Activated CD8-positive, alpha-beta T cell treated with anti-CD3 and anti-CD28 coated beads, Interleukin-2, amount 10 ng/mL, durations not matched to agents 7 days and 5 days (primary cell): ENCODE results near the gene MPG. TPM values are rescaled to one million over a fixed set of nuclear protein-coding genes. Genes with fewer than 3 reads are reported as not detected.
"Not testable (repeated sequence)": the region's sequence is repeated elsewhere in the genome, so short reads cannot be mapped to it uniquely, and the experiment has no call there.

Source experiments
- ATAC-seq: fragments of 150-1000 bp; cut with Tn5 transposase; one replicate; pipeline ENCODE4 v1.10.0; 2021; ENCODE audit warnings: moderate library complexity
- CTCF ChIA-PET: fragments of 350-600 bp; sonication (Branson Sonifier 250); formaldehyde crosslinking; loops from one replicate; lab custom pipeline; 2021; ENCODE audit warnings: antibody characterized with exemption; lab: Charles Lee
- POLR2A ChIA-PET: fragments of 350-600 bp; sonication (Branson Sonifier 250); formaldehyde crosslinking; loops from one replicate; lab custom pipeline; 2021; ENCODE audit warnings: antibody characterized with exemption; lab: Charles Lee
- DNase-seq: peaks from one replicate; pipeline ENCODE4 v3.0.0-alpha.2; 2020
- H3K27ac Mint-ChIP-seq: one replicate; pipeline ENCODE4 v1.8.0; 2021; ENCODE audit warnings: mild to moderate bottlenecking, mixed read lengths
- H3K27me3 Mint-ChIP-seq: one replicate; pipeline ENCODE4 v1.8.0; 2021; ENCODE audit warnings: low read depth, mixed read lengths
- H3K36me3 Mint-ChIP-seq: one replicate; pipeline ENCODE4 v1.8.0; 2021; ENCODE audit warnings: low read depth, mixed read lengths
- H3K4me1 Mint-ChIP-seq: one replicate; pipeline ENCODE4 v1.8.0; 2021; ENCODE audit warnings: low read depth, mixed read lengths
- H3K4me3 Mint-ChIP-seq: one replicate; pipeline ENCODE4 v1.8.0; 2021; ENCODE audit warnings: mild to moderate bottlenecking, mixed read lengths
- H3K9me3 Mint-ChIP-seq: one replicate; pipeline ENCODE4 v1.8.0; 2022; ENCODE audit warnings: mixed read lengths; ENCODE audit not compliant: insufficient read depth
- total RNA-seq, 2 experiments: library from RNA; stranded (reverse); gene quantifications; one replicate each; pipeline ENCODE4 v1.2.3, GENCODE V29; 2021

Gene MPG
- 10 to 100 TPM; 48.6 to 49.3 TPM for total RNA-seq

DNA sequence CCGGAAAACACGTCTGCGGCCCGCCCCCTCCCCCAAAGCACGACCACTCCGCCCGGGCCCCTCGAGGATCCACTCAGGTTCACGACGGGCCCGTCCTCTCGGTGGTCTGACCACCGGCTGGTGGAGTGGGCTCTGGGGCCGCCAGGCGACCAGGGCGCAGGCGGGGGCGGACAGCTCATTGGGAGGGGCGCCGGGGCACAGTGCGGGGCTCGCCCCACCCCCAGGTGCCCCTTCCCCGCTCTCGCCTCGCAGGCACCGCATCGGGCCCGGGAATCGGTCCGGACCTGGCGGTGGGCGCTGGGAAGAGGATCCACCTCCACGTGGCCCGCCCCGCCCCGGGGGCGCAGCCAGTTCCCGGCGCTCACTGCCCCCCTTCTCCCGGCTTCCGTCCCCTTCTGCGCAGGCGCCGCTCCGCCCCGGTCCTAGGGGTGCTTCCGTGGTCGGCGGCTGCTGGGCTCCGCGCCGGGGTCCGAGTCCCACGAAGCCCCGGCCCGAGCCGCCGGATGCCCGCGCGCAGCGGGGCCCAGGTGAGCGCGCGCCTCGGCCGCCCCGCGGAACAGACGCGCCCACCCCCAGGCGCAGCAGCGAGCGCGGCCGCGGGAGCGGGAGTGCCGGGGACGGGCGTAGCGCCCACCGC, at the start of gene MPG:
MPG (plus strand) TSS at position 419 of the 637 bp plus-strand sequence; CDS start at position 504, 85 bp downstream.
- H3K36me3 Mint-ChIP-seq, result peaks cover 14% of the 10 kb centered on the region
- DNase-seq, result peak; percentile 87
- ATAC-seq, result peak; percentile 80
- H3K9me3 Mint-ChIP-seq, result no peaks in the 10 kb centered on the region
- ChIA-PET POLR2A (interaction anchor here (0.5 to 1.8 kb wide), 8 partner anchors 8 to 60 kb away, joined by 3 to 5 read pairs (median 4); partner anchors contain the start of genes NPRL3, POLR3K and SNRNP25), CTCF (interaction anchor here (0.7 to 5.7 kb wide), 3 partner anchors 10 to 18 kb away, joined by 3 to 35 read pairs (median 31); no protein-coding TSS in a partner anchor)
- H3K27ac Mint-ChIP-seq, result peak within 1 kb of the TSS; percentile 87
- H3K4me1 Mint-ChIP-seq, result peaks cover 32% of the 10 kb centered on the region
- peak within 1 kb of the TSS; percentile 87 for H3K4me3 Mint-ChIP-seq
- peaks cover 13% of the 10 kb centered on the region for H3K27me3 Mint-ChIP-seq

- peaks cover 16% of the 10 kb centered on the region for H3K4me1 Mint-ChIP-seq
- H3K27ac Mint-ChIP-seq, H3K27me3 Mint-ChIP-seq, H3K4me3 Mint-ChIP-seq, CTCF ChIA-PET, ATAC-seq, POLR2A ChIA-PET, H3K36me3 Mint-ChIP-seq, H3K9me3 Mint-ChIP-seq, DNase-seq: not testable (repeated sequence)
Measured at GRCh38 chr16:30627-31026, 47.4 kb upstream of the MPG start.

- Mint-ChIP-seq H3K4me1 (peaks cover 27% of the 10 kb centered on the region), H3K36me3 (peaks cover 12% of the 10 kb centered on the region), H3K27ac (peak overlapping the region; percentile 63)
- H3K27me3 Mint-ChIP-seq, DNase-seq, CTCF ChIA-PET, ATAC-seq, H3K9me3 Mint-ChIP-seq, POLR2A ChIA-PET, H3K4me3 Mint-ChIP-seq: not testable (repeated sequence)
Measured at GRCh38 chr16:33154-33876, 44.7 kb upstream of the MPG start.

DNA sequence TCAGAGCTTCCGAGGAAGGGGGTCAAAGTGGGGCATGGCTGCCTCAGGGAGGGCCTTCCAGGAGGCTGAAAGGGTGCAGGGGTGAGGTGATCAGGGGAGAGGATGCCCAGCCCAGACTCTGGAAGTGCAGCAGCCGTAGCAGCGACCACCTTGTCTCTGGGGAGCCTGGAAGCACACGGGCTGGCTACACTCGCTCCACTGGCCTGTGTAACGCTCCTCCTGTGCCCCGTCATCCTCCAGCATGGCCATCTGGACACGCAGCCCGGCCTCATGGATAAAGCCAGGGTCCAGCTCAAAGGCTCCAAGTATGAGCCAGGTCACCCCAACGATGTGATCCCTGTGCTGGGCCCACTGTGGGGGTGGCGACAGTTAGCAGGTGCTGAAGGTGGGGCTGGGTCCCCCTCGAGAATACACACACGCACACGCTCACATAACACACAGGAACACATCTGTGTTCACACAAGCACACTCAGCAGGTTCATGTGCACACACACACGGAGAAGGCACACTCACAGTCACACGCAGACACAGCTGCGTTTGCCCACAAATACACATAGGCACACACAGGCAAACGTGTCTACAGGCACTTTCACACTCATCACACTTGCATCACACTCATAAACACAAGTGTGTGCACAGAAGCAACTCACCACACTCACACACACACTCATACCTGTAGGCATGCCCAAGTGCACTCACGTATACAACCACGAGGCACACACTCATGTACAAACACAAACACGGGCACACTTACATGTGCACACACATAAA, 44.0 kb upstream of the MPG start:
- Mint-ChIP-seq H3K36me3 (peaks cover 12% of the 10 kb centered on the region), H3K9me3 (no peaks in the 10 kb centered on the region), H3K27ac (peak overlapping the region; percentile 63), H3K4me1 (peaks cover 34% of the 10 kb centered on the region), H3K27me3 (no peaks in the 10 kb centered on the region), H3K4me3 (no peak overlapping the region)
- POLR2A ChIA-PET, result no interaction called here
- ATAC-seq (no peak), DNase-seq (no peak)
- CTCF ChIA-PET, result no interaction called here

- ATAC-seq (no peak), DNase-seq (no peak)
- peak overlapping the region; percentile 37 for H3K27ac Mint-ChIP-seq
- H3K36me3 Mint-ChIP-seq, result peaks cover 17% of the 10 kb centered on the region
- no peak overlapping the region for H3K4me3 Mint-ChIP-seq
- H3K9me3 Mint-ChIP-seq, result no peaks in the 10 kb centered on the region
- CTCF ChIA-PET, result no interaction called here
- H3K4me1 Mint-ChIP-seq, result peaks cover 40% of the 10 kb centered on the region
- POLR2A ChIA-PET, result no interaction called here
- no peaks in the 10 kb centered on the region for H3K27me3 Mint-ChIP-seq
Measured at GRCh38 chr16:34648-34987, 43.4 kb upstream of the MPG start.

GRCh38 chr16:35011-35677, 42.9 kb upstream of the MPG start:
- Mint-ChIP-seq H3K9me3 (no peaks in the 10 kb centered on the region), H3K27ac (peak overlapping the region; percentile 37), H3K4me1 (peaks cover 45% of the 10 kb centered on the region), H3K4me3 (no peak overlapping the region), H3K36me3 (peaks cover 17% of the 10 kb centered on the region), H3K27me3 (no peaks in the 10 kb centered on the region)
- ChIA-PET CTCF (no interaction called here), POLR2A (no interaction called here)
- ATAC-seq (no peak), DNase-seq (no peak)

DNA sequence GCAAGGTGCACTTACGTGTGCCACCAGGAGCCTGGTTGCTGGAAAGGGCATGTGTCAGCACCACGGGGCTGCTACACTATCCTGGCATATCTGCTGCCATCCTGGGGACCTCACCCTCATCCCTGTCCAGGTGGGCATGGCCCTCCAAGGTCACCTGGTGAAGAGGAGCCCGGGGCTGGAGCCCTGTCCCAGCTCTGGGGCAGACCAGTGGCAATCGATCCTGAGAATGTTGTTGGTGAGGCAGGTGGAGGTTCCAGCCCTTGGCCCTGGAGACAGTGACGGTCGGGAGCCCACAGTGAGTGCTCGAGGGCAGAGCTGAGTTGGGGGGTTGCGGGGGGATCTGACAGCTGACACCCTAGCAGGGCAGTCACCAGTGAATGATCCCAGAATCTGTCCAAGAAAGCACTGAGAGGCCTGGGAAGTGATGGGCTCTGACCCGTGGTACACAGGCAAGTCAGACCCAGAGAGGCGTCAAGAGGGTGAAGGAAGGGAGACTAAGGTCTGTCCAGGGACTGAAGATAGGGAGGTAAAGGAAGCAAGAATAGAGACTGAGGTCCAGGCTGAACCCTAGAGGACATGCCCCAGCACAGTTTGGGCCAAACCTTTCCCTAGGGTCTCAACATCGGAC, 42.2 kb upstream of the MPG start:
- ATAC-seq (no peak), DNase-seq (no peak)
- H3K36me3 Mint-ChIP-seq, result peaks cover 17% of the 10 kb centered on the region
- no peak overlapping the region for H3K4me3 Mint-ChIP-seq
- no peaks in the 10 kb centered on the region for H3K9me3 Mint-ChIP-seq
- H3K27me3 Mint-ChIP-seq, result no peaks in the 10 kb centered on the region
- CTCF ChIA-PET, result no interaction called here
- peak overlapping the region; percentile 46 for H3K27ac Mint-ChIP-seq
- POLR2A ChIA-PET, result no interaction called here
- peaks cover 46% of the 10 kb centered on the region for H3K4me1 Mint-ChIP-seq

DNA sequence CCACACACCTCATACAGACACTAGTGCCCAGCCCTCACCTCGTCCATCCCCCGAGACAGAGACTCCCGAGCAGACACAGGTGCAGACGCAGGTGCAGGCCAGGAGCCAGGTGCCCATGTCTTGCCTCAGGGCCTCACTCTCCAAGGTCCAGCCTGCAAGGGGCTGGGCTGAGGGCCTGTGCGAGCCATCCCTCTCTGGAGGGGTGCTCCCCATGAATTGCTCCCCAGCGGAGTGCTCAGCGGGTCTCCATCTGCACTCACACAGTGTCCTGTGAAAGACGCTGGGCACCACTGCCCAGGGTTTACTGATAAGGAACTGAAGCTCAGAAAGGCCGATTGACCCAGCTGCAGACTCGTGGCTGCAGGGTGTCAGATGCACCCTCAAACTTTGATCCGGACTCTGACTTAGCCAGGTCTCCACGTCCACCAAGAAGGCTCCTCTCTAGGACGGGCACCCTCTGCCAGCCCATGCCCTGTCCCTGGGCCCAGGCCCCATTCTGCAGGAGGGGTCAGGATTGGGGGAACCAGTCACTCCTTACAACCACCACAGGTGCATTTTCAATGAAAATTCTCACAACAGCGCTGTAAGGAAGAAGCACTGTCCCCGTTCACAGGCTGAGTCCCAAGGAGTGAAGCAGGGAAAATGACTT, 41.6 kb upstream of the MPG start:
- Mint-ChIP-seq H3K27ac (peak overlapping the region; percentile 46), H3K4me3 (no peak overlapping the region), H3K4me1 (peaks cover 47% of the 10 kb centered on the region), H3K36me3 (peaks cover 21% of the 10 kb centered on the region), H3K9me3 (no peaks in the 10 kb centered on the region), H3K27me3 (no peaks in the 10 kb centered on the region)
- DNase-seq (no peak), ATAC-seq (no peak)
- POLR2A ChIA-PET, result no interaction called here
- CTCF ChIA-PET, result no interaction called here

GRCh38 chr16:37511-37910, 40.5 kb upstream of the MPG start:
- no peak overlapping the region for H3K4me3 Mint-ChIP-seq
- ChIA-PET POLR2A (interaction anchor here (0.6 kb wide), 1 partner anchor 461 kb away, joined by 3 read pairs; no protein-coding TSS in a partner anchor), CTCF (no interaction called here)
- no peak for DNase-seq
- peaks cover 30% of the 10 kb centered on the region for H3K36me3 Mint-ChIP-seq
- H3K27ac Mint-ChIP-seq, result no peak overlapping the region
- H3K4me1 Mint-ChIP-seq, result peaks cover 55% of the 10 kb centered on the region
- no peaks in the 10 kb centered on the region for H3K9me3 Mint-ChIP-seq
- no peaks in the 10 kb centered on the region for H3K27me3 Mint-ChIP-seq
- no peak for ATAC-seq

- H3K27me3 Mint-ChIP-seq, H3K9me3 Mint-ChIP-seq, ATAC-seq, H3K4me3 Mint-ChIP-seq, DNase-seq: not testable (repeated sequence)
- ChIA-PET POLR2A (interaction anchor here (0.6 to 1.4 kb wide), 2 partner anchors 15 to 460 kb away, joined by 3 to 9 read pairs; partner anchors contain the start of genes POLR3K and SNRNP25), CTCF (interaction anchor here (0.9 to 2.1 kb wide), 4 partner anchors 27 to 144 kb away, joined by 3 to 9 read pairs (median 6); no protein-coding TSS in a partner anchor)
- Mint-ChIP-seq H3K27ac (peak overlapping the region; percentile 75), H3K4me1 (peaks cover 62% of the 10 kb centered on the region), H3K36me3 (peaks cover 37% of the 10 kb centered on the region)
Measured at GRCh38 chr16:38206-38605, 39.8 kb upstream of the MPG start.
